Keratinocyte (primary cell): ENCODE data around the gene GP9. TPM values are rescaled to one million over a fixed set of nuclear protein-coding genes. Genes with fewer than 3 reads are reported as not detected.

Experiments used
- DNase-seq: peaks from one replicate; pipeline ENCODE4 v3.0.0-alpha.2; 2011; ENCODE audit warnings: low read depth, missing footprints, low spot score
- FAIRE-seq: peaks from 2 replicates; lab custom pipeline; 2011; peaks lifted over from hg19 to GRCh38; lab: Jason Lieb, UNC
- H2AFZ ChIP-seq: 2 replicates; pipeline ENCODE4 v1.6.0; 2012; ENCODE audit warnings: low read length, control low read depth, inconsistent platforms; ENCODE audit not compliant: control insufficient read depth
- H3K27ac ChIP-seq: 2 replicates; pipeline ENCODE4 v1.5.1; 2011; ENCODE audit warnings: low read length; ENCODE audit not compliant: control insufficient read depth, insufficient read depth
- H3K27me3 ChIP-seq: 3 replicates; pipeline ENCODE4 v1.6.0; 2011; ENCODE audit warnings: low read length; ENCODE audit not compliant: control insufficient read depth, insufficient read depth; ENCODE audit errors: extremely low read depth
- H3K36me3 ChIP-seq, 2 experiments: 2 replicates in 1 of 2; 3 replicates in 1 of 2; pipeline ENCODE4 v1.5.1; 2011; ENCODE audit warnings: low read length in 2 of 2, mild to moderate bottlenecking in 1 of 2; ENCODE audit not compliant: control insufficient read depth in 2 of 2, insufficient read depth in 2 of 2; ENCODE audit errors: extremely low read depth in 1 of 2
- H3K4me1 ChIP-seq: 3 replicates; pipeline ENCODE4 v1.5.1; 2011; ENCODE audit warnings: low read length; ENCODE audit not compliant: control insufficient read depth, insufficient read depth; ENCODE audit errors: extremely low read depth
- H3K4me2 ChIP-seq: 3 replicates; pipeline ENCODE4 v1.6.0; 2011; ENCODE audit warnings: low read depth, low read length; ENCODE audit not compliant: control insufficient read depth, insufficient read depth; ENCODE audit errors: extremely low read depth
- H3K4me3 ChIP-seq, 3 experiments: fragments of 200-600 bp in 1 of 3; sonication (generic) in 1 of 3; 2 replicates in 2 of 3; 3 replicates in 1 of 3; pipeline ENCODE4 v1.5.1; 2011 to 2016; ENCODE audit warnings: low read length in 3 of 3, mild to moderate bottlenecking in 3 of 3, control low read depth in 2 of 3, inconsistent platforms in 1 of 3, low read depth in 1 of 3, mixed read lengths in 1 of 3, mixed run types in 1 of 3, moderate library complexity in 1 of 3; ENCODE audit not compliant: control insufficient read depth in 2 of 3, insufficient read depth in 2 of 3; ENCODE audit errors: extremely low read depth in 1 of 3
- H3K79me2 ChIP-seq: 2 replicates; pipeline ENCODE4 v1.6.0; 2012; ENCODE audit warnings: low read length; ENCODE audit not compliant: control insufficient read depth, insufficient read depth
- H3K9ac ChIP-seq: 3 replicates; pipeline ENCODE4 v1.6.0; 2011; ENCODE audit warnings: low read length; ENCODE audit not compliant: control insufficient read depth, insufficient read depth; ENCODE audit errors: extremely low read depth
- H3K9me1 ChIP-seq: 3 replicates; pipeline ENCODE4 v1.6.0; 2011; ENCODE audit warnings: low read length; ENCODE audit not compliant: control insufficient read depth, insufficient read depth; ENCODE audit errors: extremely low read depth
- H3K9me3 ChIP-seq: 2 replicates; pipeline ENCODE4 v1.5.1; 2012; ENCODE audit warnings: low read depth, low read length; ENCODE audit not compliant: control insufficient read depth
- H4K20me1 ChIP-seq: 3 replicates; pipeline ENCODE4 v1.6.0; 2011; ENCODE audit warnings: low read length; ENCODE audit not compliant: control insufficient read depth, insufficient read depth; ENCODE audit errors: extremely low read depth
- EZH2 ChIP-seq: IDR thresholded peaks from one replicate; pipeline ENCODE4 v1.6.1; 2012; ENCODE audit warnings: inconsistent platforms, mild to moderate bottlenecking, low read length, moderate library complexity
- dilution Hi-C: fragments of 300-500 bp; cut with MboI; formaldehyde crosslinking; loops from one replicate; pipeline ENCODE4 v1.7.0; 2020; ENCODE audit warnings: low sequenced_read_pairs; ENCODE audit not compliant: extremely low pct_ligation_motif_present
- polyA plus RNA-seq, 5 experiments: library from polyadenylated mRNA; depleted of rRNA in 3 of 5; stranded (reverse) in 3 of 5; stranded (forward) in 1 of 5; unstranded in 1 of 5; fragments of >200 nt; gene quantifications; 1 replicate in 1 of 5; 2 replicates in 3 of 5; 3 replicates in 1 of 5; pipeline versions ENCODE4 v1.2.1 to v1.2.3, GENCODE V29; 2011 to 2012; ENCODE audit warnings: missing spikeins in 2 of 5, low read depth in 1 of 5, low replicate concordance in 1 of 5
- TF ChIP-seq, protein P1 (sequence below), 3 experiments: IDR thresholded peaks in 1 of 3; conservative IDR thresholded peaks in 1 of 3; optimal IDR thresholded peaks in 1 of 3; 2 replicates in 2 of 3; 3 replicates in 1 of 3; pipeline versions ENCODE3 to v1.5.1; 2011; ENCODE audit warnings: low read length in 3 of 3, mild to moderate bottlenecking in 3 of 3, moderate library complexity in 2 of 3, control low read depth in 1 of 3, inconsistent platforms in 1 of 3; ENCODE audit not compliant: insufficient read depth in 2 of 3; ENCODE audit errors: extremely low read depth in 1 of 3

Gene GP9
- polyA plus RNA-seq, 1 donor (not counting 4 experiments of a cell fraction or from before 2014, with no cell fraction given), result not detected

GRCh38 chr3:129021140-129021551 is 39.4 kb upstream of the GP9 start:
- no peak overlapping the region for H3K4me2 ChIP-seq

DNA sequence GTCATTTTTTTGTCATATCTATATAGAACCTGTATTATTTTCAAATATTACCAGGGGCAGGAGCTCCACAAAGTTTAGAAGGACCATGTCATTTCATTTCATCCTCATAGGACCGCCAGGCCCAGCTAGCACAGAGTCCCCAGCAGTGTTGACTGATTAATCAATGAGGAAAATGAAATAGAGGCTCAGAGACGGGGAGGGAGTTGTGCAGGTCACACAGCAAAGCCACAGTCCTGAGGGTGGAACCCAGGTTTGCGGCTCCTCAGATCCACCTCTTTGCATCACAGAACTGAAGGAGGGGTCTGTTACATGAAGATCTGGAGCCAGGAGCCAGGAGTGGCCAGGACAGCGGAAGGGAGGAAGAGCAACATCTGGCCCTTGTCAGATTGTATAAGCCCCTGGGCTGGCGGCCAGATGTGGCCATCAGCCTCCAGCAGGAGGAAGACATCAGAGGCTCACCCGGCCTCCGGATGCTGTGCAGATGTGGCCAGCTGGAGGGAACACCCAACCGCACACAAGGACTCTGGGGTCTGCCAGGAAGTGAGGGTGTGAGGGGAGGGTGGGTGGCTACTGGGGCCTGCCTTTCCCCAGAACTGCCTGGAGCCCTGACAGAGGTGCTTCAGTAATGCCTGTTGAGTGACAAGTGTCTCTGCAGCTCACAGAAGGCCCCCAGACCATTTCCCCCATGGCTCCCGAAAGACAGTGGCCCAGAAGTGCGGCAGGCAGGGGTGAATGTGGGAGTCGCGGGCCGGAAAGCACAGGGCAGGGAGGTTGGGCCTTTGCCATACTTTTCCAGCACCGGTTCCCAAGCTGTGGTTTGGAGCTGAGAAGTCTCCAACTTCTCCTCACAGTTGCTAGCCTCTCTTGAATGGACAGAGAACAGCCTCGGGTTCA is 38.2 kb upstream of the GP9 start:
- Histone ChIP-seq H3K36me3 (no peaks in the 10 kb centered on the region), H3K27me3 (peaks cover 4% of the 10 kb centered on the region), H3K79me2 (no peaks in the 10 kb centered on the region), H4K20me1 (no peaks in the 10 kb centered on the region), H3K9me3 (no peaks in the 10 kb centered on the region), H3K9ac (no peak overlapping the region), H3K4me2 (no peak overlapping the region), H3K4me1 (peaks cover 1% of the 10 kb centered on the region), H3K27ac (no peak overlapping the region), H3K9me1 (no peaks in the 10 kb centered on the region), H2AFZ (no peak overlapping the region), H3K4me3 (no peak overlapping the region)
- TF ChIP-seq, protein P1, sequence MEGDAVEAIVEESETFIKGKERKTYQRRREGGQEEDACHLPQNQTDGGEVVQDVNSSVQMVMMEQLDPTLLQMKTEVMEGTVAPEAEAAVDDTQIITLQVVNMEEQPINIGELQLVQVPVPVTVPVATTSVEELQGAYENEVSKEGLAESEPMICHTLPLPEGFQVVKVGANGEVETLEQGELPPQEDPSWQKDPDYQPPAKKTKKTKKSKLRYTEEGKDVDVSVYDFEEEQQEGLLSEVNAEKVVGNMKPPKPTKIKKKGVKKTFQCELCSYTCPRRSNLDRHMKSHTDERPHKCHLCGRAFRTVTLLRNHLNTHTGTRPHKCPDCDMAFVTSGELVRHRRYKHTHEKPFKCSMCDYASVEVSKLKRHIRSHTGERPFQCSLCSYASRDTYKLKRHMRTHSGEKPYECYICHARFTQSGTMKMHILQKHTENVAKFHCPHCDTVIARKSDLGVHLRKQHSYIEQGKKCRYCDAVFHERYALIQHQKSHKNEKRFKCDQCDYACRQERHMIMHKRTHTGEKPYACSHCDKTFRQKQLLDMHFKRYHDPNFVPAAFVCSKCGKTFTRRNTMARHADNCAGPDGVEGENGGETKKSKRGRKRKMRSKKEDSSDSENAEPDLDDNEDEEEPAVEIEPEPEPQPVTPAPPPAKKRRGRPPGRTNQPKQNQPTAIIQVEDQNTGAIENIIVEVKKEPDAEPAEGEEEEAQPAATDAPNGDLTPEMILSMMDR (optimal IDR thresholded peaks at IDR 0.05 in 1 of 3, IDR thresholded peaks at IDR 0.05 in 1 of 3, conservative IDR thresholded peaks at IDR 0.05 in 1 of 3; ENCODE audit: extremely low read depth in 1 of 3, insufficient read depth in 2 of 3, low read length in 3 of 3), result no peak
- TF ChIP-seq EZH2, result no peak
- no peak for DNase-seq
- no peak for FAIRE-seq
- dilution Hi-C loops, result no loop called here

More at GRCh38 chr3:129021140-129021551, 39.4 kb upstream of the GP9 start:
- Histone ChIP-seq H3K36me3 (no peaks in the 10 kb centered on the region), H3K4me3 (no peak overlapping the region), H3K27ac (no peak overlapping the region), H3K9me3 (no peaks in the 10 kb centered on the region), H2AFZ (no peak overlapping the region), H3K4me1 (no peaks in the 10 kb centered on the region), H3K27me3 (peaks cover 4% of the 10 kb centered on the region), H4K20me1 (no peaks in the 10 kb centered on the region), H3K9ac (no peak overlapping the region), H3K79me2 (no peaks in the 10 kb centered on the region), H3K9me1 (no peaks in the 10 kb centered on the region)
- DNase-seq (no peak), FAIRE-seq (no peak)
- TF ChIP-seq EZH2, result no peak
- TF ChIP-seq, protein P1 (optimal IDR thresholded peaks at IDR 0.05 in 1 of 3, IDR thresholded peaks at IDR 0.05 in 1 of 3, conservative IDR thresholded peaks at IDR 0.05 in 1 of 3; ENCODE audit: extremely low read depth in 1 of 3, insufficient read depth in 2 of 3, low read length in 3 of 3), result no peak
- dilution Hi-C loops, result no loop called here
